Activated CD4-positive, alpha-beta T cell treated with anti-CD3 and anti-CD28 coated beads, Interleukin-2, amount 10 ng/mL, durations not matched to agents 24 days and 14 days (primary cell): ENCODE measurements around the gene C1orf159. TPM values are rescaled to one million over a fixed set of nuclear protein-coding genes. Genes with fewer than 3 reads are reported as not detected.
A peak's percentile ranks its signal among the peaks of the same experiment; 100 is the strongest.
"Not testable (repeated sequence)": the region's sequence is repeated elsewhere in the genome, so short reads cannot be mapped to it uniquely, and the experiment has no call there.

Source experiments
- DNase-seq: peaks from one replicate; pipeline ENCODE4 v3.0.0; 2022
- H3K27ac Mint-ChIP-seq: one replicate; pipeline ENCODE4 v1.8.0; 2022; ENCODE audit warnings: mild to moderate bottlenecking, mixed read lengths
- H3K27me3 Mint-ChIP-seq: one replicate; pipeline ENCODE4 v1.8.0; 2022; ENCODE audit warnings: mixed read lengths
- H3K36me3 Mint-ChIP-seq: one replicate; pipeline ENCODE4 v1.8.0; 2022; ENCODE audit warnings: low read depth, mild to moderate bottlenecking, mixed read lengths
- H3K4me1 Mint-ChIP-seq: one replicate; pipeline ENCODE4 v1.8.0; 2021; ENCODE audit warnings: mixed read lengths
- H3K4me3 Mint-ChIP-seq: one replicate; pipeline ENCODE4 v1.8.0; 2022; ENCODE audit warnings: mild to moderate bottlenecking, moderate library complexity, mixed read lengths
- H3K9me3 Mint-ChIP-seq: one replicate; pipeline ENCODE4 v1.8.0; 2021; ENCODE audit warnings: mixed read lengths
- intact Hi-C: fragments of 100-400 bp; cut with micrococcal nuclease; formaldehyde crosslinking; loops from one replicate; pipeline ENCODE4 v1.15.1; 2023
- total RNA-seq: library from RNA; stranded (reverse); gene quantifications from 2 replicates; pipeline ENCODE4 v1.2.3, GENCODE V29; 2022

The C1orf159 gene
- total RNA-seq, 1 donor from 2014 or later: 28.0 TPM

DNA sequence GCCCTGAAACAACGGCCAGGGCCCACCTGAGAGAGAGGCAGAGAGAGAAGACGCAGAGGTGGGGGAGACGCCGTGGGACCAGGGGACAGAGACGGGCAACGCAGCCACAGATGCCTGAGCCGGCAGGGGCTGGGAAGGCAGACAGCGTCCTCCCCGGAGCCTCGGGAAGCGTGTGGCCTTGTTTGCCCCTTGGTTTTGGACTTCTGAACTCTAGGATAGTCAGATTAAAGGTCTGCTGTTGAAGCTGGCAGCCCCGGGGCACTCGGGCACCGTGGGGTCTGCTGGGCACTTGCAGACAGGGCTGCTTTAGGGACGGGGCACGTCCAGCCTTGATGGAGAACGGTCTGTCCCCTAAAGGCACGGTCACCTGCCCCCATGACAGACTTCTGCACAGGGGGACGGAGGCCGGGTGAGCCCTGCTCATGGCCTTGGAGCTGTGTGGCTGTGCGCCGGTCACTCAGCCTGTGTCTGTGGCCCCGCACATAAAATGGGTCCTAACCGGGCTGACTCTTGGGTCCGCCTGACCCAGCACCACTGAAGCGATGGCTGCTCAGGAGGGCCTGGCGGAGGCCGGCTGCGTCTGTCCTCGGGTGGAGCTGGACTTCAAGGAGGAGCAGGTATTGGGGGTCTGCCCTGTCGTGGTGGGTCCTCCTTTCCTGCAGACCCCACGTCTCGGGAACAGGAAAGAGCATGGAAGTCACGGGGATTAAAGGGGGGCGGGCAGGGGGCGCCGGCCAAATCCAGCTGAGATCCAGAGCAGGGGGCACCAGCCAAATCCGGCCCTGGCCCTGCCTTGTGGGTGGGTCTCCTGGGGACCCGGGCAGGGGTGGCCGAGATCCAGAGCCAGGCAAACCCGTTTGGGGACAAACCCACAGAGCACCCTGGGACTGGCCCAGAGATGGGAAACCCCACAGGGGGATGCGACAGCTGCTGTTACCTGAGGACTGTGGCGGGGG is 32.2 kb downstream of the C1orf159 start:
- intact Hi-C loops: no loop called here
- Mint-ChIP-seq H3K36me3 (no peaks in the 10 kb centered on the region), H3K4me3 (no peak overlapping the region), H3K4me1 (no peaks in the 10 kb centered on the region), H3K27me3 (peaks cover 2% of the 10 kb centered on the region), H3K27ac (no peak overlapping the region), H3K9me3 (no peaks in the 10 kb centered on the region)
- no peak for DNase-seq

DNA sequence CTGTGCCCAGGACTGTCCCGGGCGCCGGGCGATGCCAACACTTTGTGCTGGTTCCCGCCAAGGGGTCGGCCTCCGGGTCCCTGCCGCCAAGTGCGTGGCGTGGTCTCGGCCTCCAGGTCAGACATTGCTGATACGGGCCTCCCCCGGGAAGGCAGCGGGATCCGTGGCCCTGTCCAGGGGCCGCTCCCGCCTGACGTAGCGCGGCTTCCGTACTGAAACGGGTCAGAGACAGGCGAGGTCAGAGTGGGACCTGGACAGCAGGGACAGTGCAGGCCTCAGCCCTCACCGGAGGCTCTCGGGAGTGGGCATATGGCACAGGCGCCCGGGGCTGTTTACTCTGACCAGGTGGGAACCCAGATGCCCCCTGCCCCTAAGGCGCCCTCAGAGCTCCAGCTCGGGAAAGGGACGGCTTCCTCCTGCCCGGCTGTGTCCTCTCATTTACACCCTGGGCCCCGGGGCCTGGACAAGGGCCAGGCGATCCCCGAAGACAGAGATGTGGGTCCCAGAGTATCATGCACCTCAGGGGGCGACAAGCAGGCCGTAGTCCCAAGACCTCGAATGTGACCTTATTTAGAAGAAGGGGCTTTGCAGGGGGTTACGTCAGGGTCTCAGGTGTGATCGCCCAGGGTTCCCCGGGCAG is 33.0 kb downstream of the C1orf159 start:
- no peak overlapping the region for H3K27ac Mint-ChIP-seq
- H3K36me3 Mint-ChIP-seq: no peaks in the 10 kb centered on the region
- H3K4me3 Mint-ChIP-seq: no peak overlapping the region
- H3K27me3 Mint-ChIP-seq: peaks cover 2% of the 10 kb centered on the region
- no peaks in the 10 kb centered on the region for H3K4me1 Mint-ChIP-seq
- intact Hi-C loops: no loop called here
- no peaks in the 10 kb centered on the region for H3K9me3 Mint-ChIP-seq
- DNase-seq: no peak

DNA sequence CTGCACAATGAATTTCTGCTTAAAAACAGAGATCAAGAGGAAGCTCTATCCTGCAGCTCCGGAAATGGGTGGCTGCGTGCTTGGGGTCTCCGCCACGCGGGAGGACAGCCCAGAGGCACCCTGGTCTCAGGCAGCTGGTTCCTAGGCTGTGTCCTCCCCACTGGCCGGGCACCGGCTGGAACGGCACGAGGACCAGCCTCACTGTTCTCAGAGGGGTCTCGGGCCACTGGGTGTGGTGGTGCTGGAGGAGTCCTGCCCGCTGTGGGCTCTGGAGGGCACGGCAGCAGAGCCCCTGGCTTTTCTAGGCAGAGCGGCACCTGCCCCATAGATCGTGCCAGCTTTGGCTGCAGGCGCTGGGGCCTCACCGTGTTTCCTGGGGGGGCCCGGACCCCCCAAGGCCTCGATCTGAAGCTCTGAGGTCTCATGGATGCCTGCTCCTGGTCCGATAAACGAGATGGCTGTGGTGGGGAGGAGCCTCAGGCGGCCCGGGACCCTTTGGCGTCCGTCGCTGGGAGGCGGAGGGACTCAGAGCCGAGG is 33.6 kb downstream of the C1orf159 start:
- Mint-ChIP-seq H3K27me3 (peaks cover 2% of the 10 kb centered on the region), H3K27ac (no peak overlapping the region), H3K4me3 (no peak overlapping the region), H3K4me1 (no peaks in the 10 kb centered on the region), H3K9me3 (no peaks in the 10 kb centered on the region), H3K36me3 (no peaks in the 10 kb centered on the region)
- intact Hi-C loops: no loop called here
- no peak for DNase-seq

DNA sequence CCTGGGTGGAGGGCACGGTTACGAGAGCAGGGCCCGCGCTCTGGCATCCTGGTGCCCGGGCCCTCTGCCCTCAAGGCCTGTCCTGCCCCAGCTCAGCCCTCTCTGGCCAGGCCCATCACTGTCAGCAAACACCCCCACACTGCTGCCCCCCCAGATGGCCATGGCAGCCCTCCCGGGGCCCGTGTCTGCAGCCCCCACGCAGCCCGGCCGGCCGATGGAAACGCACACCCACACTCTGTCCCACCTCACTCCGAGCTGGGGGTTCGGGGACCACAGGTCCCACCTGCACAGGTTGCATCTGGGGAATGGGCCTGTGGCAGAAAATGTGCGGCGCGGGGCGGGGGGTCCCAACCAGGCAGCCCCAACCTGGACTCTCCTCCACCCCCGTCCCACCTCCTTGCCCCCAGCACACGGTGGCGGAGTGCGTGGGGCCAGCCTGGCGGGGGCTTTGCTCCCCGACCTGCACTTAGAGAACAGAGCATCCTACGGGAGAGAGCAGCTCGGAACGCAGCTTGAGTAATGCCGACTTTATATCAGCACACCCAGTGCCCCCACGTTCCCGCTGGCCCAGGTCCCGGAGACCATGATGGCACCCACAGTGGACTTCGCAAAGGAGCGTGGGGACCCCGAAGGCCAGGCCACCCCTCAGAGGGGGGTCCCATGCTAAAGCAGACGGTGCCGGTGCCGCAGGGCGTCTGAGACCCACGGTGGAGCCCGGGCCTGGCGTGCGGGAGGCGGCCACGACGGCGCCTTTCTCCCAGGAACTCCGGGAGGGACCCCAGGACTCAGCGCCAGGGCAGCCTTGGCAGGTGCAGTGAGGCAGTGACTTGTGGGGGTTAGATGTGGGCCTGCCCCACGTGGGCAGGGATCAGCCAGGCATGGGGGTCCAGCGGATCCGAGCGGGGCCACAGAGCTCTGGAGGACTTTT is 34.3 kb downstream of the C1orf159 start:
- Mint-ChIP-seq H3K27me3 (peaks cover 2% of the 10 kb centered on the region), H3K36me3 (no peaks in the 10 kb centered on the region), H3K27ac (no peak overlapping the region), H3K4me1 (no peaks in the 10 kb centered on the region), H3K9me3 (no peaks in the 10 kb centered on the region), H3K4me3 (no peak overlapping the region)
- intact Hi-C loops: no loop called here
- DNase-seq: no peak

DNA sequence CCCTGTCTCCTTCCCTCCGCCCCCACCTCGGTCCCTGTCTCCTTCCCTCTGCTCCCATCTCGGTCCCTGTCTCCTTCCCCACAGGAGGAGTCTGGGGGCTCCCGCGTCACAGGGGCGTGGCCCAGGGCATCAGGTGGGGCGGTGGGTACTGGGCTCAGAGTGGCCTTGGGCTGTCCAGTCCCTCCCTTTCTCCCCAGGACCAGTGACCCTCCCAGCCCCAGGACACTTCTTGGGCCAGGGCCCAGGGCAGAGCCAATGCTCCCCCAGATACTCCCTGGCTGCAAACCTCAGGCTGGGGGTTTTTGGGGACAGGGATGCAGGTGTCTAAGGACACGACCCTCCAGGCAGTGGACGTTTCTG is 35.0 kb downstream of the C1orf159 start:
- H3K36me3 Mint-ChIP-seq: no peaks in the 10 kb centered on the region
- H3K27me3 Mint-ChIP-seq: peaks cover 2% of the 10 kb centered on the region
- H3K4me3 Mint-ChIP-seq: no peak overlapping the region
- no peaks in the 10 kb centered on the region for H3K4me1 Mint-ChIP-seq
- no peaks in the 10 kb centered on the region for H3K9me3 Mint-ChIP-seq
- intact Hi-C loops: no loop called here
- DNase-seq: no peak
- no peak overlapping the region for H3K27ac Mint-ChIP-seq

DNA sequence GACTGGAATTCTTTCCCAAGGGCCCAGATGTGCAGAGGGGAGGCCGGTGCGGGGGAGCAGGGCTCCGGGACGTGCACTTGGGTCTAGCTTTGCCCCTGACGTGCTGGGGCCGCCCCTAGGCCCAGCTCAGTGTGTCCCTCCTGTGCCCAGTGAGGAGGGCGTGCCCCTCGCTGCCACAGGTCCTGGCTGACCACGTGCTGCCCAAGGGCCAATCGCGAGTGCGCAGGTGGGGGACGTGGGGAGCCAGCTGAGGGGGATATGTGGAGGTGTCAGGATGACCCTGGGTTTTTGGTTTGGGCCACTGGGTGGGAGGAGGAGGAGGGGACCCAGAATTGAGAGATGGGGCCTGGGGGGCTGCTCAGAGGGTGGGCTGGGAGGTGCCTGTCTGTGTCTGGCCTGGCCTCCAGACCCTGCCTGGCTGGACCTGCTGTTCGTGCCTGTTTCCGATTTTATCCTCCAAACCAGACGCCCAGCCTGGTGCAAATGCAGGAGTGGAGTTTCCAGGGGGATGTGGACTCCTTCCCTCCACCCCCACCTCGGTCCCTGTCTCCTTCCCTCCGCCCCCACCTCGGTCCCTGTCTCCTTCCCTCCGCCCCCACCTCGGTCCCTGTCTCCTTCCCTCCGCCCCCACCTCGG is 35.6 kb downstream of the C1orf159 start:
- Mint-ChIP-seq H3K9me3 (no peaks in the 10 kb centered on the region), H3K27ac (no peak overlapping the region), H3K36me3 (no peaks in the 10 kb centered on the region), H3K4me3 (no peak overlapping the region), H3K27me3 (peaks cover 2% of the 10 kb centered on the region), H3K4me1 (no peaks in the 10 kb centered on the region)
- DNase-seq: no peak
- intact Hi-C loops: no loop called here

DNA sequence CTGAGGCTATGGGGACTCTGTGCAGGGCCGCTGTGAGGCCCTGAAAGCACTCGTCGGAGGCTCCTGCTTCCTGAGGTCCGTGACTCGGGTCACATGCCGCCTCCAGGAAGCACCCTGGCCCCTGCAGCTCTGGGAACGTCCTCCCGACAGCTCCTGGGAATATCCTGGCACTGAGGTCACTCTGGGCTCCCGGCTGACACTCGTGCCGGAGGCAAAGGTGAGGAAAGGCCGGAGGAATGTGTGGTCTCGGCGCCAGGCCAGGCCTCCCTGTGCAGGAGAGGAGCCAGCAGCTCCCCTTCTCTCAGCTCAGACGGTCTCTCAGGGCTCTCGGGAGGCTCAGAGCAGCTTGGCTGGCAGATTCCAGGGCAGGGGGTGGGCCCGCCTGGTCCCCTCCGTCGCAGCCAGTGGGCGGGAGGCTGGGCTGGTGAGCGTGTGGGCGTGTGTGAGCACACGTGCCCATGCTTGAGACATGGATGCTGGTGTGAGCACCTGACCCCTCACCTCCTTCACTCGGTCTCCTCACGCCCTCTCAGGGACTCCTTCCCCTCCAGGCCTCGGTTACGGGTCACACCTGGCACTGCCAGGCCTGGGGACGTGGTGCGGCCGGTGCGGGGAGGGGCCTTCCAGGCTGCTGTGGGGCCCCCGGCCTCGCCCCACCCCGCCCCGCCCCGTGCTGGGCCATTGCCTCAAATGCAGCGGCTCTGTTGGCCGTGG is 36.3 kb downstream of the C1orf159 start:
- H3K36me3 Mint-ChIP-seq: no peaks in the 10 kb centered on the region
- peaks cover 2% of the 10 kb centered on the region for H3K27me3 Mint-ChIP-seq
- H3K4me1 Mint-ChIP-seq: no peaks in the 10 kb centered on the region
- intact Hi-C loops: no loop called here
- DNase-seq: peak; percentile 70
- peak overlapping the region; percentile 29 for H3K27ac Mint-ChIP-seq
- no peaks in the 10 kb centered on the region for H3K9me3 Mint-ChIP-seq
- peak overlapping the region; percentile 23 for H3K4me3 Mint-ChIP-seq

DNA sequence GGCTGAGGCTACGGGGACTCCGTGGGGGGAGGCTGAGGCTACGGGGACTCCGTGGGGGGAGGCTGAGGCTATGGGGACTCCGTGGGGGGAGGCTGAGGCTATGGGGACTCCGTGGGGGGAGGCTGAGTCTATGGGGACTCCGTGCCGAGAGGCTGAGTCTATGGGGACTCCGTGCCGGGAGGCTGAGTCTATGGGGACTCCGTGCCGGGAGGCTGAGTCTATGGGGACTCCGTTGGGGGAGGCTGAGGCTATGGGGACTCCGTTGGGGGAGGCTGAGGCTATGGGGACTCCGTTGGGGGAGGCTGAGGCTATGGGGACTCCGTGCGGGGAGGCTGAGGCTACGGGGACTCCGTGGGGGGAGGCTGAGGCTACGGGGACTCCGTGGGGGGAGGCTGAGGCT is 38.5 kb downstream of the C1orf159 start:
- intact Hi-C loops, H3K9me3 Mint-ChIP-seq, H3K27ac Mint-ChIP-seq, H3K36me3 Mint-ChIP-seq, DNase-seq, H3K4me3 Mint-ChIP-seq, H3K27me3 Mint-ChIP-seq, H3K4me1 Mint-ChIP-seq: not testable (repeated sequence)

DNA sequence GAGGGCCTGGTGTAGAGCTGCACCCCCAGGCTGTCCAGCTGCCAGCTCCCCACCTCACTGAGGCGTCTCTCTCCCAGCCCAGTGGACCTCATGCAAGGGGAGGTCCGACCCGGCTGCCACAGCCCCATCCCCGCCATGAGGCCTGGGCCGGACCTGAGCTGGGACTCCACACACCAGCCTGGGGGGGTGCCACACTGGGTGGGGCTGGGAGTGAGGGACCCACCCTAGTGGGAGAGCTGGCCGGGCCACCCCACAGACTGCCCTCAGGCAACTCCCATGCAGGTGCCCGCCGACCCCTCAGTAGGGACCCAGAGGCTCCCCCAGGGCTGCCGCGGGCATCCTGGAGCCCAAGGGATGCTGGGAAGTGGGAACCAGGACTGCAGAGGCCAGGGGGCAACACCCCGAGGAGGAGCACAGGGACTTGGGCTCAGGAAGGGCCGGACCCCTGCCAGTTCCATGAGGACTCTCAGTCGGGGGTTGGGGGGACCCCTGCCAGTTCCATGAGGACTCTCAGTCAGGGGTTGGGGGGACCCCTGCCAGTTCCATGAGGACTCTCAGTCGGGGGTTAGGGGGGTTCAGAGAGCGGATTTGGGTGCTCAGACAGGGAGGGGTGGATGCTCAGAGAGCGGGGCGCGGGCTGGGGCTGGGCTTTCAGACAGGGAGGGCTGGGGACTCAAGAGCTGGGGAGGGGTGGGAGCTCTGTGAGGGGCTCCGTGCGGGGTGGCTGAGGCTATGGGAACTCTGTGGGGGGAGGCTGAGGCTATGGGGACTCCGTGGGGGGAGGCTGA is 40.5 kb downstream of the C1orf159 start:
- peaks cover 2% of the 10 kb centered on the region for H3K27me3 Mint-ChIP-seq
- H3K4me1 Mint-ChIP-seq: no peaks in the 10 kb centered on the region
- no peak overlapping the region for H3K27ac Mint-ChIP-seq
- H3K9me3 Mint-ChIP-seq: no peaks in the 10 kb centered on the region
- no peak for DNase-seq
- H3K36me3 Mint-ChIP-seq: no peaks in the 10 kb centered on the region
- intact Hi-C loops: no loop called here
- no peak overlapping the region for H3K4me3 Mint-ChIP-seq

DNA sequence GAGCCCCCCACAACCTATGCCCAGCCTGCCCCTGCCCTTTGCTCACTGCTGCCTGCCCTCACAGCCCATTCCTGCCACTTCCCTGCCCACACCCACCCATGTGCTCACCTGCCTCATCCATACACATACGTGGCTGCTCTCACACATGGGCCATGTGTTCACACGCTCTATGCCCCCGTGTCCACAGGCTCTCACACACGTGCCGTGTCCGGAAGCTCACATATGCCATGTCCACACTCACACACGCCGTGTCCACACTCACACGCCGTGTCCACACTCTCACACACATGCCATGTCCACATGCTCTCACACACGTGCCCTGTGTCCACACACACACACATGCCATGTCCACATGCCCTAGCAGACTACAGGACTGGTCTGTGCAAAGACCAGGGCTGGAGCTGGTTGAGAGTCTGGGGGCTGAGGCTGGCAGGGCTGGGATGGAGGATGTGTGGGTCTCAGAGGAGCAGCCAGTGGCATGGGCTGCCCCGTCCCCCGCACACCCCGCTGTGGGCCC is 41.2 kb downstream of the C1orf159 start:
- H3K9me3 Mint-ChIP-seq: no peaks in the 10 kb centered on the region
- H3K27ac Mint-ChIP-seq: no peak overlapping the region
- no peaks in the 10 kb centered on the region for H3K4me1 Mint-ChIP-seq
- intact Hi-C loops: no loop called here
- no peak overlapping the region for H3K4me3 Mint-ChIP-seq
- peaks cover 2% of the 10 kb centered on the region for H3K27me3 Mint-ChIP-seq
- no peaks in the 10 kb centered on the region for H3K36me3 Mint-ChIP-seq
- no peak for DNase-seq

DNA sequence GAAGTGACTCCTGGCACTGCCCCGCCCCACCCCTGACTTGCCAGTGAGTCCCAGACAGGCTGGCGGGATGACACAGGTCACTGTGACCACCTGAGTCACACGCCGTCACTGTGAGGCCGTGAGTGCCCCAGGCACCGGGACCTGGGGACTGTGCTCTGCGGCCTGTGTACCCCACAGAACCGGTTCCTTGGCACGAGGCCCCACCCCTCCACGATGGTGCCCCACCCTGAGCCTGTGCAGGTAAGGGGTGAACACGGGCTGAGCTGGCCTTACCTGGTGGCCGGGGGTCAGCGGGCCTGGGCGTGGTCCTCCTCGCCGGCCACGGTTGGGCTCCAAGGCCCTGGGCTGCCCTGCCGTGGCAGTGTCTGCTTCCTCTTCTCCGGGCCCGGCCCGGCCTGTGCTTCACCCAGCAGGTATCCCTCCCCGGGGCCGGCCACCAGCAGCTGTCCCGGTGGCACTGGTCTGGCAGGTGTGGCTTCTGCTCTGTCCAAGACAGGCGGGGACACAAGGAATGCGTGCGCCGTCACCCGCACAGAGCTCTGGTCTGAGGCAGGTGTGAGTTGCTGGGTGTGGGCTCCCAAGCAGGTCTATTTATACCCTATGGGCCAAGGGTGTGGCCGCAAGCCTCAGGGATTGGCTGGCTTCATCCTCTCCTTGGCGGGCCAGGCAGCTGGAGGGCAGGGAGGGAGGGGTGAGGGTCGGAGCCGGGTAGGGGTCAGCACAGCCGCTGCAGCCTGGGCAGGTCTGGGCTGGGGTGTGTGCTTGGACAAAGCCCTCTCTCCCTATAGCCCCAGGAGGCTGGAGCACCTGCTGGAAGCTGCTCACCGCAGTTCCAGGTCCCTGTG is 41.9 kb downstream of the C1orf159 start, which contains the start of gene RNF223:
TSS of gene RNF223 (minus strand) at position 564 of the 845 bp plus-strand sequence. CDS start 1,740 bp downstream, outside the sequence.
- Mint-ChIP-seq H3K27me3 (no peaks in the 10 kb centered on the region), H3K4me3 (no peak within 1 kb of the TSS), H3K27ac (no peak within 1 kb of the TSS), H3K4me1 (no peaks in the 10 kb centered on the region), H3K36me3 (no peaks in the 10 kb centered on the region), H3K9me3 (no peaks in the 10 kb centered on the region)
- DNase-seq: no peak
- intact Hi-C loops: no loop called here
